ENCODE data around the gene SCYGR3. TPM values are rescaled to one million over a fixed set of nuclear protein-coding genes. Genes with fewer than 3 reads are reported as not detected.

Gene SCYGR3
- total and polyA plus RNA-seq, 2 donors (not counting 1 experiment from before 2014, with no cell fraction given), result not detected

GRCh38 chr2:227632827-227633226 is 18.2 kb upstream of the SCYGR3 start:
- Histone ChIP-seq H3K79me2 (ENCODE audit: control insufficient read depth, insufficient read depth, low read length) (no peaks in the 10 kb centered on the region), H3K4me3 (ENCODE audit: control extremely low read depth in 1 of 5, extremely low read depth in 1 of 5, insufficient read depth in 1 of 5, low read depth in 2 of 5, low read length in 4 of 5) (no peak overlapping the region), H3K9me3 (ENCODE audit: control extremely low read depth in 1 of 3, control insufficient read depth in 2 of 3, insufficient read depth in 1 of 3, low read length in 2 of 3) (no peaks in the 10 kb centered on the region), H3K9ac (ENCODE audit: low read length) (no peak overlapping the region), H3K36me3 (replicated peaks in 1 of 2; ENCODE audit: control extremely low read depth in 1 of 2, control insufficient read depth in 1 of 2, extremely low read depth in 1 of 2, insufficient read depth in 2 of 2, low read length in 1 of 2) (no peaks in the 10 kb centered on the region), H3K27ac (ENCODE audit: low read length in 2 of 2) (no peak overlapping the region), H4K20me1 (ENCODE audit: control insufficient read depth, insufficient read depth, low read length, poor library complexity, severe bottlenecking) (no peaks in the 10 kb centered on the region), H3K4me2 (replicated peaks; ENCODE audit: low read depth, low read length, poor library complexity, severe bottlenecking) (no peak overlapping the region), H2AFZ (ENCODE audit: insufficient read depth, low read depth, low read length, poor library complexity, severe bottlenecking) (no peak overlapping the region), H3K4me1 (ENCODE audit: control insufficient read depth in 2 of 2, insufficient read depth in 2 of 2, low read length in 2 of 2) (no peaks in the 10 kb centered on the region), H3K27me3 (replicated peaks in 1 of 4; ENCODE audit: control extremely low read depth in 1 of 4, control insufficient read depth in 3 of 4, insufficient read depth in 4 of 4, low read length in 3 of 4) (peaks cover 0 to 6% (median 0%) of the 10 kb centered on the region in 4 experiments)
- DNase-seq, result no peak
- Mint-ChIP-seq H3K27me3 (peaks cover 25% of the 10 kb centered on the region), H3K9me3 (ENCODE audit: insufficient read depth) (no peaks in the 10 kb centered on the region), H3K27ac (no peak overlapping the region), H3K4me3 (no peak overlapping the region), H3K4me1 (no peaks in the 10 kb centered on the region)
- ATAC-seq (ENCODE audit: low read depth), result no peak
- ChIA-PET POLR2A (no interaction called here), CTCF (interaction anchor here (1.3 kb wide), 1 partner anchor 25 kb away, joined by 3 read pairs; no protein-coding TSS in a partner anchor)
- no CpG with 5 or more reads among the region's 6 CpGs for WGBS (ENCODE audit: insufficient coverage)
- intact Hi-C loops (cut with micrococcal nuclease), result no loop called here
- TF ChIP-seq, protein P1, sequence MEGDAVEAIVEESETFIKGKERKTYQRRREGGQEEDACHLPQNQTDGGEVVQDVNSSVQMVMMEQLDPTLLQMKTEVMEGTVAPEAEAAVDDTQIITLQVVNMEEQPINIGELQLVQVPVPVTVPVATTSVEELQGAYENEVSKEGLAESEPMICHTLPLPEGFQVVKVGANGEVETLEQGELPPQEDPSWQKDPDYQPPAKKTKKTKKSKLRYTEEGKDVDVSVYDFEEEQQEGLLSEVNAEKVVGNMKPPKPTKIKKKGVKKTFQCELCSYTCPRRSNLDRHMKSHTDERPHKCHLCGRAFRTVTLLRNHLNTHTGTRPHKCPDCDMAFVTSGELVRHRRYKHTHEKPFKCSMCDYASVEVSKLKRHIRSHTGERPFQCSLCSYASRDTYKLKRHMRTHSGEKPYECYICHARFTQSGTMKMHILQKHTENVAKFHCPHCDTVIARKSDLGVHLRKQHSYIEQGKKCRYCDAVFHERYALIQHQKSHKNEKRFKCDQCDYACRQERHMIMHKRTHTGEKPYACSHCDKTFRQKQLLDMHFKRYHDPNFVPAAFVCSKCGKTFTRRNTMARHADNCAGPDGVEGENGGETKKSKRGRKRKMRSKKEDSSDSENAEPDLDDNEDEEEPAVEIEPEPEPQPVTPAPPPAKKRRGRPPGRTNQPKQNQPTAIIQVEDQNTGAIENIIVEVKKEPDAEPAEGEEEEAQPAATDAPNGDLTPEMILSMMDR (IDR thresholded peaks at IDR 0.05), result no peak
- no peak for TF ChIP-seq EZH2 (IDR thresholded peaks at IDR 0.05; ENCODE audit: borderline replicate concordance, insufficient read depth, low read depth, low read length, poor library complexity, severe bottlenecking)

DNA sequence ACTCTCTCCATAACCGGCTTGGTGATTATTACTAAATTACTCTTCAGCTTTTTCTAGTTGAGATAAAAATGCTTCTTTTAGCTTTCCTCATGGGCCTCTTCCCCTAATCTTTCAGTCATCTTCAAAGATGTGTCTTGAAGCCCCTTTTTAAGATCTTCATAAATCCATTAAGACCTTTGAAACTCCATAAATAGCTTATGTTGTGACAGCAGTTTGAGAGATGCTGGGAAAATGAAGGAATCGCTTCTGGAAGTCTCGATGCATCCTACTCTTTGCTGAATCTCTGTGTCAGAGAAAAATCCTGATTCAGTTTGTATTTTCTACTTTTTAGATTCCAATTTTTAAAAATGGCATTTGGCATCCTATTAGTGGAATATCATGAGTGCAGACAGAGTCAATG is 15.7 kb upstream of the SCYGR3 start:
- Histone ChIP-seq H3K4me1 (ENCODE audit: control insufficient read depth in 2 of 2, insufficient read depth in 2 of 2, low read length in 2 of 2) (no peaks in the 10 kb centered on the region), H3K9ac (ENCODE audit: low read length) (no peak overlapping the region), H2AFZ (ENCODE audit: insufficient read depth, low read depth, low read length, poor library complexity, severe bottlenecking) (no peak overlapping the region), H3K27me3 (replicated peaks in 1 of 4; ENCODE audit: control extremely low read depth in 1 of 4, control insufficient read depth in 3 of 4, insufficient read depth in 4 of 4, low read length in 3 of 4) (peaks cover 0 to 6% (median 1%) of the 10 kb centered on the region in 4 experiments), H3K4me3 (ENCODE audit: control extremely low read depth in 1 of 5, extremely low read depth in 1 of 5, insufficient read depth in 1 of 5, low read depth in 2 of 5, low read length in 4 of 5) (no peak overlapping the region), H3K4me2 (replicated peaks; ENCODE audit: low read depth, low read length, poor library complexity, severe bottlenecking) (no peak overlapping the region), H3K79me2 (ENCODE audit: control insufficient read depth, insufficient read depth, low read length) (no peaks in the 10 kb centered on the region), H3K36me3 (replicated peaks in 1 of 2; ENCODE audit: control extremely low read depth in 1 of 2, control insufficient read depth in 1 of 2, extremely low read depth in 1 of 2, insufficient read depth in 2 of 2, low read length in 1 of 2) (no peaks in the 10 kb centered on the region), H3K27ac (ENCODE audit: low read length in 2 of 2) (no peak overlapping the region), H4K20me1 (ENCODE audit: control insufficient read depth, insufficient read depth, low read length, poor library complexity, severe bottlenecking) (no peaks in the 10 kb centered on the region), H3K9me3 (ENCODE audit: control extremely low read depth in 1 of 3, control insufficient read depth in 2 of 3, insufficient read depth in 1 of 3, low read length in 2 of 3) (no peaks in the 10 kb centered on the region)
- no peak for TF ChIP-seq EZH2 (IDR thresholded peaks at IDR 0.05; ENCODE audit: borderline replicate concordance, insufficient read depth, low read depth, low read length, poor library complexity, severe bottlenecking)
- TF ChIP-seq, protein P1 (IDR thresholded peaks at IDR 0.05), result no peak
- intact Hi-C loops (cut with micrococcal nuclease), result no loop called here
- peaks cover 28% of the 10 kb centered on the region for H3K27me3 Mint-ChIP-seq
- H3K27ac Mint-ChIP-seq, result no peak overlapping the region
- POLR2A ChIA-PET, result no interaction called here
- no CpG with 5 or more reads among the region's 3 CpGs for WGBS (ENCODE audit: insufficient coverage)
- no peak overlapping the region for H3K4me3 Mint-ChIP-seq
- DNase-seq (no peak), ATAC-seq (ENCODE audit: low read depth) (no peak)
- CTCF ChIA-PET, result no interaction called here
- H3K9me3 Mint-ChIP-seq (ENCODE audit: insufficient read depth), result no peaks in the 10 kb centered on the region
- no peaks in the 10 kb centered on the region for H3K4me1 Mint-ChIP-seq

All from B cell (primary cell).